Head of caudate nucleus (tissue), 42 donors: Measurements from ENCODE around the gene OR5H14.
"Not testable (repeated sequence)": the region's sequence is repeated elsewhere in the genome, so short reads cannot be mapped to it uniquely, and the experiment has no call there.

ENCODE experiments used
- DNase-seq, 42 donors: peaks; one replicate each; pipeline versions ENCODE4 v3.0.0 to v3.0.0-alpha.2; 2020 to 2021; ENCODE audit warnings: mixed read lengths in 7 of 42
- intact Hi-C: fragments of 100-400 bp; cut with DNase I; formaldehyde crosslinking; loops from one replicate; pipeline ENCODE4 v1.15.0; 2022

The OR5H14 gene

GRCh38 chr3:98188545-98188944, 41.3 kb downstream of the OR5H14 start:
- DNase-seq, result peak in 1 of 42 donors; percentile 1
- intact Hi-C loops, result loop anchor here (5.0 kb wide), 1 partner anchor 144 kb away; no protein-coding TSS in a partner anchor

- DNase-seq, intact Hi-C loops: not testable (repeated sequence)
Observed at GRCh38 chr3:98190911-98191310, 43.6 kb downstream of the OR5H14 start.

GRCh38 chr3:98196293-98196692, 49.0 kb downstream of the OR5H14 start:
- intact Hi-C loops, DNase-seq: not testable (repeated sequence)

GRCh38 chr3:98199020-98199419, 51.7 kb downstream of the OR5H14 start:
- no peak for DNase-seq
- intact Hi-C loops, result no loop called here
